ENCODE results near the gene NOTUM.

- TF ChIP-seq SETDB1 (IDR thresholded peaks at IDR 0.05; ENCODE audit: insufficient read length, low read length) (no peak), CTCF (tag by site-specific recombination; IDR thresholded peaks at IDR 0.05) (no peak), ZNF114 (tag by site-specific recombination; IDR thresholded peaks at IDR 0.05) (no peak), ZNF449 (tag by site-specific recombination; IDR thresholded peaks at IDR 0.05) (no peak), ZNF324 (tag by site-specific recombination; IDR thresholded peaks at IDR 0.05) (no peak), ZNF18 (tag by site-specific recombination; IDR thresholded peaks at IDR 0.05) (no peak), ZNF777 (tag by site-specific recombination; IDR thresholded peaks at IDR 0.05; ENCODE audit: borderline replicate concordance) (no peak), PRDM6 (tag by site-specific recombination; IDR thresholded peaks at IDR 0.05) (no peak), PATZ1 (tag by site-specific recombination; IDR thresholded peaks at IDR 0.05) (no peak), ZNF639 (tag by site-specific recombination; IDR thresholded peaks at IDR 0.05) (no peak)
Measured at GRCh38 chr17:81990836-81991683, 30.1 kb upstream of the NOTUM start.

Measured in HEK293 (cell line).